ENCODE data around the gene CTXND1.

Gene CTXND1

GRCh38 chr15:80153900-80154299 is 98.1 kb downstream of the CTXND1 start:
- Histone ChIP-seq H3K9ac (ENCODE audit: insufficient read length) (no peak overlapping the region), H3K27ac (no peak overlapping the region), H3K4me3 (no peak overlapping the region; the same call in 1 of the 2 replicates), H3K9me3 (ENCODE audit: low read depth, low read length) (no peaks in the 10 kb centered on the region), H3K36me3 (ENCODE audit: insufficient read depth, low read length) (no peaks in the 10 kb centered on the region)
- no peak for TF ChIP-seq FOXP2 (optimal IDR thresholded peaks at IDR 0.05; ENCODE audit: control extremely low read depth, extremely low read length, insufficient read depth)
- TF ChIP-seq POLR2AphosphoS5 (IDR thresholded peaks at IDR 0.05; ENCODE audit: borderline replicate concordance, low read depth, low read length): no peak
- no peak for TF ChIP-seq EZH2 (IDR thresholded peaks at IDR 0.05)
- DNase-seq (ENCODE audit: low read depth, low spot score): no peak

GRCh38 chr15:80152896-80153876 is 98.8 kb downstream of the CTXND1 start, which contains the start of gene FAH:
TSS of gene FAH (plus strand) at chr15:80152999. CDS start at chr15:80153055, 56 bp downstream.
- Histone ChIP-seq H3K36me3 (ENCODE audit: insufficient read depth, low read length) (no peaks in the 10 kb centered on the region), H3K4me3 (peak within 1 kb of the TSS; percentile 84), H3K27ac (no peak within 1 kb of the TSS), H3K9ac (ENCODE audit: insufficient read length) (peak within 1 kb of the TSS; percentile 47), H3K9me3 (ENCODE audit: low read depth, low read length) (no peaks in the 10 kb centered on the region)
- TF ChIP-seq FOXP2 (optimal IDR thresholded peaks at IDR 0.05; ENCODE audit: control extremely low read depth, extremely low read length, insufficient read depth) (no peak), POLR2AphosphoS5 (IDR thresholded peaks at IDR 0.05; ENCODE audit: borderline replicate concordance, low read depth, low read length) (no peak), EZH2 (IDR thresholded peaks at IDR 0.05) (no peak)
- no peak for DNase-seq (ENCODE audit: low read depth, low spot score)

- TF ChIP-seq POLR2AphosphoS5 (IDR thresholded peaks at IDR 0.05; ENCODE audit: borderline replicate concordance, low read depth, low read length) (no peak), EZH2 (IDR thresholded peaks at IDR 0.05) (no peak), FOXP2 (optimal IDR thresholded peaks at IDR 0.05; ENCODE audit: control extremely low read depth, extremely low read length, insufficient read depth) (no peak)
- peak; percentile 28 for DNase-seq (ENCODE audit: low read depth, low spot score)
- Histone ChIP-seq H3K36me3 (ENCODE audit: insufficient read depth, low read length) (no peaks in the 10 kb centered on the region), H3K4me3 (peak overlapping the region; percentile 84), H3K27ac (no peak overlapping the region), H3K9ac (ENCODE audit: insufficient read length) (no peak overlapping the region), H3K9me3 (ENCODE audit: low read depth, low read length) (no peaks in the 10 kb centered on the region)
Measured at GRCh38 chr15:80152180-80152895, 99.7 kb downstream of the CTXND1 start.

- no peak for DNase-seq (ENCODE audit: low read depth, low spot score)
- Histone ChIP-seq H3K27ac (no peak overlapping the region), H3K9me3 (ENCODE audit: low read depth, low read length) (no peaks in the 10 kb centered on the region), H3K4me3 (no peak overlapping the region), H3K9ac (ENCODE audit: insufficient read length) (no peak overlapping the region), H3K36me3 (ENCODE audit: insufficient read depth, low read length) (no peaks in the 10 kb centered on the region)
- no peak for TF ChIP-seq POLR2AphosphoS5 (IDR thresholded peaks at IDR 0.05; ENCODE audit: borderline replicate concordance, low read depth, low read length)
- TF ChIP-seq EZH2 (IDR thresholded peaks at IDR 0.05): no peak
- no peak for TF ChIP-seq FOXP2 (optimal IDR thresholded peaks at IDR 0.05; ENCODE audit: control extremely low read depth, extremely low read length, insufficient read depth)
Measured at GRCh38 chr15:80151576-80151975, 100.4 kb downstream of the CTXND1 start.

- Histone ChIP-seq H3K9me3 (ENCODE audit: low read depth, low read length) (no peaks in the 10 kb centered on the region), H3K9ac (ENCODE audit: insufficient read length) (no peak overlapping the region), H3K27ac (no peak overlapping the region), H3K36me3 (ENCODE audit: insufficient read depth, low read length) (no peaks in the 10 kb centered on the region), H3K4me3 (no peak overlapping the region)
- DNase-seq (ENCODE audit: low read depth, low spot score): no peak
- TF ChIP-seq EZH2 (IDR thresholded peaks at IDR 0.05) (no peak), FOXP2 (optimal IDR thresholded peaks at IDR 0.05; ENCODE audit: control extremely low read depth, extremely low read length, insufficient read depth) (no peak), POLR2AphosphoS5 (IDR thresholded peaks at IDR 0.05; ENCODE audit: borderline replicate concordance, low read depth, low read length) (no peak)
Measured at GRCh38 chr15:80151148-80151547, 100.9 kb downstream of the CTXND1 start.

All from SK-N-MC (cell line).